ENCODE results near the gene CRTC1. TPM values are rescaled to one million over a fixed set of nuclear protein-coding genes. Genes with fewer than 3 reads are reported as not detected.
"Not testable (repeated sequence)": the region's sequence is repeated elsewhere in the genome, so short reads cannot be mapped to it uniquely, and the experiment has no call there.

CRTC1 gene
- total RNA-seq, 2 donors from 2014 or later = 9.3 to 15.7 TPM

DNA sequence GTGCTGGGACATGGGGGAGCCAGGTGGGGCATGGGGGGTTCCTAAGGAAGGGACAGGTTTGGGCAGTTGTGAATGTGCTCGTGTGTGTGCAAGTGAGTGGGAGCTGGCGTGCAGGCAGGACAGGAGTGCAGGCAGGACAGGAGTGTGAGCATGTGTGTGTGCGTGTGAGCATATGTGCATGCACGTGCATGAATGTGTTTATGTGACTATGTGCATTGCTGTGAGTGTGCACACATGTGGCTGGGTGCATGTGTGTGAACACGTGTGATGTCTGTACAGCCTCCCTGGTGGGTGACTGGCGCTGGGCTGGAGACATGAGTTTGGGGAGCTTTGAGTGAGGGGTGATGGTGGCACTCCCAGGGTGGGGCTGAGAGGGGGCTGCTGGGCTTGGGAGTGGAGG, 33.4 kb downstream of the CRTC1 start:
- intact Hi-C loops (cut with DNase I) = no loop called here
- DNase-seq (ENCODE audit: low spot score) = no peak

DNA sequence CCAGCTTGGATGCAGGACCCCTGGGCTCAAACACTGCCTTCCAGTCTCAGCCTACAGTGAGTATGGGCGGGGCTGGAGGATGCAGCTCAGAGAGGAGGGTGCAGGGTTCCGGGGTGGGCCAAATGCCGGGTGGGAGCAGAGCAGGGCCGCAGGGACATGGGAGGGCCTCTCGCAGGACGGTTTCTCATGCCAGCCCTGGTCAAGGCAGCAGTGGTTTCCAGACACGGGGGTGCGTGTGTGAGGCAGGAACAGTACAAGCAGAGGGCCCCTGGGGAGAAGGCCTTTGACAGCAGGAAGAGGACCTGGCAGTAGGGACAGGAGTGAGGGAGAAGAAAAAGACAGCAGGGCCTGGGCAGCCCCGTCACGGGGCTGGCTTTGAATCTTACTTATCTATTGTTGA, 34.1 kb downstream of the CRTC1 start:
- intact Hi-C loops (cut with DNase I) = no loop called here
- no peak for DNase-seq (ENCODE audit: low spot score)

DNA sequence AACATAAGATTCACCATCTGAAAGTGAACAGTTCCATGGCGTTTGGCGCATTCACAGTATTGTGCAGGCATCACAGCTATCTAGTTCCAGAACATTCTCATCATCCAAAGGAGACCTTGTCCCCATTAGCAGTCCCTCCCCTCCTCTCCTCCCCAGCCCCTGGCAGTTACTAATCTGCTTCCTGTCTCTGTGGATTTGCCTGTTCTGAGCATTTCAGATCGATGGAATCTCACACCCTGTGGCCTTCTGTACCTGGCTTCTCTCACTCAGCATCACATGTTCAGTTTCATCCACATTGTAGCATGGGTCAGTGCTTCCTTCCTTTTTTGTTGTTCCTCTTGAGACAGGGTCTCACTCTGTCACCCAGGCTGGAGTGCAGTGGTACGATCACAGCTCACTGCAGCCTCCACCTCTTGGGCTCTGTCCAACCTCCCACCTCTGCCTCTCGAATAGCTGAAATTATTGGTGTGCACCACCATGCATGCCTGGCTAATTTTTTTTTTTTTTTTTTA, 34.6 kb downstream of the CRTC1 start:
- intact Hi-C loops (cut with DNase I) = no loop called here
- no peak for DNase-seq (ENCODE audit: low spot score)

DNA sequence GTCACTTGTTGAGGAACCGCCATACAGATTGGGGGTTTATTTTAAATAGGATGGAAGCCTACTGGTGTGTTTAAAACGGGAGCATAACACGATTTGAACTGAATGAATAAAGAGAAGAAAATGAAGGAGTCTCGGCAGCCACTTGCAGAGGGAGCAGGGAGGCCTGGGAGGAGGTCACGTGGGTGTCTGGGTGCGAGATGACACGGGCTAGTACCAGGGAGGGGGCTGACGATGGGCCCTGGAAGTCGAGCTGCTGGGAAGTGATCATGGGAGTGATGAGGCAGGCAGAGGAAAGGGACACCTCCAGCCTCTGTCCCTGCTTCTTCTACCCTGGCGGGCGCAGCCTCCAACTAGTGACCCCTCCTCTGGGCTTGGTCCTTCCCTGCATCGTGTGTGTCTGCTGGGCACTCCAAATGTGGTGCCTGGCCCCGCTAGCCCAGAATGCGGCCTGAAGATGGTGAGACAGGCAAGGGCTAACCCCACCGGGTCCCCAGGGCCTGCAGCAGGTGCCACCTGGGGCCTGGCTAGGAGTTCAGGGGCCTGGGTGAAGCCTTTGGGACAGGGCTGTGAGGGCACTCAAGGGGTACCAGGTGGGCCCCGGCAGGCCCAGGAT, 35.5 kb downstream of the CRTC1 start:
- intact Hi-C loops (cut with DNase I) = no loop called here
- DNase-seq (ENCODE audit: low spot score) = no peak

DNA sequence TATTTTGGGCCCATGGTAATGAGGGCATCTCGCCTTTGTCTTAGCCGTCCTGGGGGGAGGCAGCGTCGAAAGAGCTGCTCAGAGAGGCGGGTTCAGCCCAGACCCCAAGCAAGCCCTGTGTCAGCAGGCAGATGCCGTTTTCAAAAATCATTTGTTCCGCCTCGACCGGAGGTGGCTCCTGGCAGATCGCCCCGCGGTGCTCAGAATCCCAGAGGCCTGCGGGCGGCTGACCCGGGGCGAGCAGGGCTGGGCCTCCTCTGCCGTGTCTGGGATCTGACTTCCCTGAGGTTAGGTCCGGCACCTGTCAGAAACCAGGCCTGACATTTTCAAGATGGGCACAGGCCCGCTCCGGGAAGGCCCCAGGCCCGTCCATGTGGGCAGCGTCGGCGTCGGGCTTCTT, 36.1 kb downstream of the CRTC1 start:
- no peak for DNase-seq (ENCODE audit: low spot score)
- intact Hi-C loops (cut with DNase I) = no loop called here

DNA sequence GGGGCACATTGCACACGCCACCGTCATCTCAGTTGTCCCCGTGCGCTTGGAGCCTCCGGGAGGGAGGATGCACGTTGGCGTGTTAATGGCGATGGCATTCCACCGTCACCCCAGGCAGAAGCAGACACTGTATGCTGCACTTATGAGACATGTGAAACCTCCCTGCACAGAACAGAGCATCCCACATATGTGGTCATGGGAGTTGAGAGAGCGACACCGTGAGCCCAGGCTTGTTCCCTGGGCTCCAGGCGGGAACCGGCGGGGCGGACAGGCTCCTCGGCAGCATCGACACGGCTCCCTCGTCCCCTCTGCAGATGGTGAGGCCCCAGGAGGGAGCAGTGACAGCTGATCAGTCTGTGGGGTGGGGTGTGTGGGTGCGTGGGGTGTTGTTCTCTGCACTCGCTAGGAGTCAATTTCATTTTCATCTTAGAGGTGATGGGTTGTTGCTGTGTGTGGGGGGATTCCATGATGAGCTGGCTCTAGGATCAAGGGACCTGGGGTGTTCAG, 40.4 kb downstream of the CRTC1 start:
- intact Hi-C loops (cut with DNase I) = loop anchor here in 1 of 2 donors (1.0 kb wide), 1 partner anchor 19 kb away; no protein-coding TSS in a partner anchor
- DNase-seq (ENCODE audit: low spot score) = no peak

DNA sequence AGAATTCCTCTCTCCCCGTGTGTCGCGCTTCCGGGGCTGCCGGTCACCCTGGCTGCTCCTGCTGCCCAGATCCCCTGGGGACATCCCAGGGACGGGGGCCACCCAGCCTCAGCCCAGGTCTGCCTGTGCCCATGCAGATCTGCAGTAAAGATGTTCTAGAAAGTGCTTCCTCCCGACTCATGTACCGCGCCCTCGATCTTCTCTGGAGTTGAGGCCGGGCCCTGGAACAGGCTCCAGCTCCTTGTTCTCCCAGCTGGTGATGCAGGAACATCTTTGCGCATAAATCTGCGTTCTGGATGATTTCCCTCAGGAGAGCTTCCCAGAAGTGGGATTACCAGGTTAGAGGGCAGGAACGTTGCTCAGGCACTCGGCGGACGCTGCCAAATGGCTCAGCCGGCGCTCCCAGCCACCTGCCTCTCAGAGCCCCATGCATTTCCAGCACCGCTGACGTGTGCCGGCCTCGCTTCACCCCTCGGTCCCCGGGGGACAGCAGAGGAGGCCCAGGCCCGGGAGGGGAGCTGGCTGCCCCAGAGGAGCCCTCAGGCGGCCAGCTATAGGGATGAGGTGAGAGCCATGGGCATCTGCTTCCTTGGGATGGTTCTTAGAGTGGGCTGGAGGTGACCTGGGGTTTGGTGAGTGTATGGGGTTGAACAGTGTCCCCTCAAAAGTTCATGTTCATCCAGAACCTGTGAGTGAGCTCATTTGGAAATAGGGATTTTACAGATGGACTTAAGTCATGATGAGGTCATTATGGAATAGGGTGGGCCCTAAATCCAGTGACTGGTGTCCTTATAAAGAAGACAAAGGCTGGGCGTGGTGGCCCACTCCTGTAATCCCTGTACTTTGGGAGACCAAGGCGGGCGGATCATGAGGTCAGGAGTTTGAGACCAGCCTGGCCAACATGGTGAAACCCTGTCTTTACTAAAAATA, 42.6 kb downstream of the CRTC1 start:
- no peak for DNase-seq (ENCODE audit: low spot score)
- intact Hi-C loops (cut with DNase I) = no loop called here

DNA sequence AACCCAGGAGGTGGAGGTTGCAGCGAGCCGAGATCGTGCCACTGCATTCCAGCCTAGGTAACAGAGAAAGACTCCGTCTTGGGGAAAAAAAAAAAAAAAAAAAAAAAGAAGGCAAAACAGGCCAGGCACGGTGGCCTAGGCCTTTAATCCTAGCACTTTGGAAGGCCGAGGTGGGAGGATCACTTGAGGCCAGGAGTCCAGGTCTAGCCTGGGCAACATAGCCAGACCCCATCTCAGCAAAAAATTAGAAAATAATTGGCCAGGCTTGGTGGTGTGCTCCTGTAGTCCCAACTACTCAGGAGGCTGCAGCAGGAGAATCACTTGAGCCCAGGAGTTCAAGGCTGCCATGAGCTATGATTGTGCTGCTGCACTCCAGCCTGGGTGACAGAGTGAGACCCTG, 43.4 kb downstream of the CRTC1 start:
- intact Hi-C loops (cut with DNase I) = no loop called here

DNA sequence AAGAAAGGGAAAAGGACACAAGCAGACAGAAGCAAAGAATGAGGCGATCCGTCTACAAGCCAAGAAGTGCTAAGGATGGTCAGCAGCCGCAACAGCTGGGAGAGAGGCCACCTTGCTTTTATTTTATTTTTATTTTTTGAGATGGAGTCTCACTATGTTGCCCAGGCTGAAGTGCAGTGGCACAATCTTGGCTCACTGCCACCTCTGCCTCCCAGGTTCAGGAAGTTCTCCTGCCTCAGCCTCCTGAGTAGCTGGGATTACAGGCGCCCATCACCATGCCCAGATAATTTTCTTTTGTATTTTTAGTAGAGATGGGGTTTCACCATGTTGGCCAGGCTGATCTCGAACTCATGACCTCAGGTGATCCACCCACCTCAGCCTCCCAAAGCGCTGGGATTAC, 44.1 kb downstream of the CRTC1 start:
- DNase-seq (ENCODE audit: low spot score); intact Hi-C loops (cut with DNase I): not testable (repeated sequence)

More for the DNA sequence above, 43.4 kb downstream of the CRTC1 start:
- no peak for DNase-seq (ENCODE audit: low spot score)

DNA sequence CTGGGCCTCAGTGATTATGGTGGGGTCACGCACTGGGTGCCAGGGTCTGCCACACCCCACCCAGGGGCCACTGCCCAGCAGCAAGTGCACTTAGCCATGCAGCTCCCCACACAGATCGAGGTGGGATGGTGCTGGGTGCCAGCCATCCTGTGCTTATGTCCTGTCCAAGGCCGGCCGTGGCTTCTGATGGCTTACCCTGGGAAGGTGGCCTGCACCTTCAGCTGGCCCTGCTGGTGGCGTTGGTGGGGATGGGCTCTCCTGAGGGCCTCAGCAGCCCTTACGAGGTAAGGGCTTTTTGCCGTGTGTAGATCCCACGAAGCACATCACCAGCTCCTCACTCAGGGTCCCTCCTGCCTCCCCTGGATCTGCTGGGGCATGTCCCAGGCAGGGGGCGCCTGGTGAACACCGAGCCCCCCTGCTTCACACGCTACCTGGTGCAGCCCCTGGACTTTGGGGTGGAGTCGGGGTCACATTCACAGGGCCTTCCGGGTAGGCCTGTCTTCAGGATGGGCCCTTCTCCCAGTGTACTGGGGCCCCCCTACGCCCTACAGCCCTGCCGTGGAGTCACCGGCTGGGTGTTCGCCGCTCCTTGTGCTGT, 46.6 kb downstream of the CRTC1 start:
- DNase-seq (ENCODE audit: low spot score) = no peak
- intact Hi-C loops (cut with DNase I) = no loop called here

DNA sequence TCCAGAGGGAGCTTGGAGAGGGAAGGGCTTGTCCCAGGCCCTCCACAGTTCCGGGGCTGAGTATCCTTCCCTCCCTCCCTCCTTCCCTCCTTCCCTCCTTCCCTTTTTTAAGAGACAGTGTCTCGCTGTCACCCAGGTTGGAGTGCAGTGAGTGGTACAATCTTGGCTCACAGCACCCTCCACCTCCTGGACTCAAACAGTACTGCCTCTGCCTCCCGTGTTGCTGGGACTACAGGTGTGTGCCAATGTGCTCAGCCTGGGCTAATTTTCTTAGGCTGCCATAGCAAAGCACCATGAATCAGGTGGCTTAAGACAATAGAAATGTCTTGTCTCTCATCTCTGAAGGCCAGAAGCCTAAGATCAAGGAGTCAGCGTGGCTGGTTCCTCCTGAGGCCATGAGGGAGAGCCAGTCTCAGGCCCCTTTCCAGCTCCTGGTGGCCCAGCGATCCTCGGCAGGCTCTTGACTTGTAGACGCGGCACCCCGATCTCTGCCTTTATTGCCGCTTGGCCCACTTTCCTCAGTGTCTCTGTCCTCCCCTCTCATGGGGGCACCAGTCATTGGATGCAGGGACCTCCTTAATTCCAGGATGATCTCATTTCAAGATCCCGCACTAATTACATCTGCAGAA, 47.5 kb downstream of the CRTC1 start:
- intact Hi-C loops (cut with DNase I) = no loop called here
- DNase-seq (ENCODE audit: low spot score) = no peak

DNA sequence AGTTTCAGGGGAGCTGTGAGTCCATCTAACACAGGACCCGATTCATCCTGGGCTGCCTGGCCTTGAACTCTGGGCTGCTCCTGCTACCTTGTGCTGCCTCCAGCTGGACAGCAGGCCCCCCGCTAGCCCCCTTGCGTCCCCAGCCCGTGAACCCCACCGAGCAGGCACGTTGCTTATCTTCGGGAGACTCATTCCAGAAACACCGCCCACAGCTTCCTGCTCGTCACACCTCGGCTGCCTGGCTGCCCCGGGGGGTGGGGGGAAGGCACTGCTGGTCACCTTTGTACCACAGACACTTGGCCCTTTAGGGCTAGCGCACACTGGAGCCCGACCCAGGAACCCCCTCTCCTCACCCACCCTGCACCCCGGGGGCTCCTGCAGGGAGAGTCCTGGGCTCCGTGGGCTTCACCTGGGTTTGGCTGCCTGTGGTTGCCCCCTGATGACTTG, 48.1 kb downstream of the CRTC1 start:
- intact Hi-C loops (cut with DNase I) = no loop called here
- no peak for DNase-seq (ENCODE audit: low spot score)

DNA sequence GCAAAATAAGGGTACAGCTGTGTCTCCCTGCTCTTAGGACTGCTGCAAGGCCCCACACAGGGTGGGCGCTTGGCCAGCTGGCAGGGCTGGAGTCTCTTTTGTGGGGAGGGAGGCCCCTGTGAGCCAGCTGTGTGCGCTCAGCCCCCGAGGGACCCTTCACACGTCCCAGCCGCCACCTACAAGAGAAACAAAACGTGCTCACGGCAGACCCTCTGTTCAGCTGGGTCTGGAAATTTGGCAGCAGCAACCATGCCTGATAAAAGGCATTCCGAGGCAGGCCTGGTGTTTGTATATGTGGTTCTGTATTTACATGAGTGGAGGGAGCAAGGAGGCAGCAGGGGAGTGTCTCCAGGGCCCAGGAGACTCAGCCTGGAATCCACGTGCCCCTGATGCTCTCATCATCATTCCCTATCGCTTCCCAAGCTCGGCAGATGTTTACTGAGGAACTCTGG, 49.7 kb downstream of the CRTC1 start:
- intact Hi-C loops (cut with DNase I) = no loop called here
- DNase-seq (ENCODE audit: low spot score) = no peak

DNA sequence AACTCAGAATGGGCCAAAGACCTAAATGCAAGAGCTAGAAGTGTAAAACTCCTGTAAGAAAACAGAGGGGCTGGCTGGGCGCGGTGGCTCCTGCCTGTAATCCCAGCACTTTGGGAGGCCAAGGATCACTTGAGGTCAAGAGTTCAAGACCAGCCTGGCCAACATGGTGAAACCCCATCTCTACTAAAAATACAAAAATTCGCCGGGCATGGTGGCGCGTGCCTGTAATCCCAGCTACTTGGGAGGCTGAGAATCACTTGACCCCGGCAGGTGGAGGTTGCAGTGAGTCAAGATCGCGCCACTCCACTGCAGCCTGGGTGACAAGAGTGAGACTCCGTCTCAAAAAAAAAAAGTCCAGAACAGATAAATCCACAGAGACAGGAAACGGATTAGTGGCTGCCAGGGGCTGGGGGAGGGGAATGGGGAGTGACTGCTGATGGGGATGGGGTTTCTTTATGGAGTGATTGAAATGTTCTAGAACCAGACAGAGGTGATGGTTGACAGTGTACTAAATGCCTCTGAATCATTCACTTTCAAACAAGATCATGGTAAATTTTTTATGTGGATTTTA, 50.4 kb downstream of the CRTC1 start:
- not testable (repeated sequence) for DNase-seq (ENCODE audit: low spot score)
- intact Hi-C loops (cut with DNase I) = loop anchor here in 1 of 2 donors (1.0 kb wide), 1 partner anchor 43 kb away; no protein-coding TSS in a partner anchor

DNA sequence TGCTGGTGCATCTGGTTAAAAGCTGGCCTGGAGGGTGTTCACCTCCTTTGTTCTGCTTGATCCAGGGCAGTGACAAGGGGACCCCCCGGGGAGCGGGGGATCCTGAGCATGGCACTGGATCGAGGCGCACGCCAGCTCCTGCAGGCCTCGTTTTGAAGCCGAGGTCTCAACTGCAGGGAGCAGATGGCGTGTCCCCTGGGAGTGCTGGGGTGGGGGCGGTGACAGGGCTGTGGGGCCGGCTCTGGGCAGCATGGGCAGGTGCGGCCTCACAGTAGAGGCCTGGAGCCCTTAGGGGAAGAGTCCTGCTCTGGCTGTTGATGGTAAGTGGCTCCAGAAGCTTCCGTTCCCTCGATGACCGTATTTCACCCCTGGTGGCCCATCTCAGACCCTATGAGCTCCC, 51.8 kb downstream of the CRTC1 start:
- intact Hi-C loops (cut with DNase I) = no loop called here
- no peak for DNase-seq (ENCODE audit: low spot score)

DNA sequence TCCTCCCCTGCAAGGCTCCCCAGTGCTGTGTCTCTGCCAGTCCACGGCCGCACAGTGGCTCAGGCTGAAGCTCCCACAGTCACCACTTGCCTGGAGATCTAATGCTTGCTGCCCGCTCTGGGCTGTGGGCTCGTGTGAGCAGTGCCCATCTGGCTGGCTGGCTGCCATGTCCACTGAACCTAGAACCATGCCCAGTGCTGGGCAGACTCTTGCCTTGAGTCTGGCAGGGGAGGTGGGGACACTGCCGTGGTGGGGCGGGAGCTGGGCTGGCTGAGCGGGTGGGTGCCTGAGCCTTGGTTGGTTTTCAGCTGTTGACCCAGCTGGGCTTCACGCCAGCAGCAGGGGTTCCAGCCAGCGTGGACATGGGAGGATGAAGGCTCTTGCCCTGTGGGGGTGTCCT, 52.3 kb downstream of the CRTC1 start:
- intact Hi-C loops (cut with DNase I) = no loop called here
- no peak for DNase-seq (ENCODE audit: low spot score)

DNA sequence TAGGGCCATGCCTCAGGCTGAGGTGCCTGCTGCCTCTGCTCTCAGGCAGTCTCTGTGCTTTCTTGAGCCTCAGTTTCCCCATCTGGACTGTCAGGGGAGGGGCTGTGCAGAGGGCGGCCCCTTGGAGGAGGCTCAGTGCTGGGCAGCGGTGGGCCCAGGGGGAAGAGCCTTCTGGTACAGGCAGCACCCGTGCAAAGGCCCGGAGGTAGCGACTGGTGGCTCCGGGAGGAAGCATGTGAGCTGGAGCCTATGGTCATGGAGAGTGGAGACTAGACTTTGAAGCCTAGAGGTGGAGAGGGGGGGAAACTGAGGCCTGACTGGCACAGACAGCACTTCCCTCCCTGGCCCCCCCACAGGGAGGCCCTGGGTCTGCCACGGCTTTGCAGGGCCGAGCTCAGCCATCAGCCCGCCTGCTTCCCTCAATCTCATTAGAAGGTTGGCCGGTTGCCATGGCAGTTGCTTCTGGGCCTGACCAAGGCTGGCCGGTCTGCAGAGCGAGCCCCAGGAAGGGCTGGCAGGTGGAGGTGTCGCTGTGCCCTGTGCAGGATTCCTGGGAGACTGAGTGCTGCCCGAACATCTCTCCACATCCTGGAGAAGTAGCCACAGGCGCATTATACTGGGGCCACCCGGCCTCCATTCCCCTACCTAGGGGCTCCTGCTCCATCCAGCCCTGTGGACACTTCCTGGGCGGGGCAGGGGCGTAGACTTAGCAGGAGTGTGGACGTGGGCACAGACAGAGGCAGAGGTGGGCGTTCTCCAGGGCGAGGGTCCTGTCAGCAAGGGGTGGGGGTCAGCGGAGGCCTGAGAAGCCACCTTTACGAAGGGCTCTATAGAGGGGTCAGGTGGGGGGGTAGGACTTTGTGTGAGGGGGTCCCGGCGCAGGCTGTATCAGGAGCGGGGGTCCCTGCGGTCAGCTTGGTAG, 53.2 kb downstream of the CRTC1 start:
- intact Hi-C loops (cut with DNase I) = no loop called here
- DNase-seq (ENCODE audit: low spot score) = no peak
